Measurements from ENCODE around the gene ACTR3C.

GRCh38 chr7:150361402-150361801 is 38.1 kb upstream of the ACTR3C start:
- no peak for TF ChIP-seq CTCF (IDR thresholded peaks at IDR 0.05)
- no peak for TF ChIP-seq EP300 (IDR thresholded peaks at IDR 0.05)
